G401 (cell line): ENCODE results near the gene ZNF532. TPM values are rescaled to one million over a fixed set of nuclear protein-coding genes. Genes with fewer than 3 reads are reported as not detected.
"Not testable (repeated sequence)": the region's sequence is repeated elsewhere in the genome, so short reads cannot be mapped to it uniquely, and the experiment has no call there.

Experiments
- DNase-seq: peaks from one replicate; pipeline ENCODE4 v3.0.0-alpha.2; 2015; ENCODE audit warnings: low spot score
- in situ Hi-C: cut with HindIII; loops from 2 replicates; pipeline ENCODE4 v1.10.0; 2016; ENCODE audit warnings: low sequenced_read_pairs, mixed read lengths
- total RNA-seq: library from RNA; depleted of rRNA; stranded (reverse); fragments of >200 nt; shearing (Covaris generic); gene quantifications from 2 replicates; pipeline ENCODE4 v1.2.3, GENCODE V29; 2014

Gene ZNF532
- total RNA-seq, 1 experiment from 2014 or later = 21.9 TPM

GRCh38 chr18:58895385-58895784, 30.7 kb downstream of the ZNF532 start:
- in situ Hi-C loops = no loop called here

DNA sequence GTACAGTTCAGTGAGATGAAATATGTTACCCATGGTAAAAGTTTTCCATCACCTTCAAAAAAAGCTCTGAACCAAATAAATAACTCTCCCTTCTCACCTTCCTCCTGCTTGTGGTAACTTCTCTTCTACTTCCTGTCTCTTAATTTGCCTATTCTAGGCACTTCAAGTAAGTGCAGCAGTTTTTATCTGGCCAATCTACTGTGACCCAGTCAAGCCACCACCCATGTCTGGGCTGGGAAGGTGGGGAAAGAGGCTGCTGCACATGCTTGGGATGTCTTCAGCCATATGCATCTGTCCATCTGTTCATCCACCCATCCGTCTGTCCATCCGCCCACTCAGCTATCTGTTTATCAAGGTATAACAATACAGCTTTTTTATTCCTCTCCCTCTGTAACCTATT, 31.6 kb downstream of the ZNF532 start:
- DNase-seq = no peak
- in situ Hi-C loops = no loop called here

More at GRCh38 chr18:58895385-58895784, 30.7 kb downstream of the ZNF532 start:
- no peak for DNase-seq

DNA sequence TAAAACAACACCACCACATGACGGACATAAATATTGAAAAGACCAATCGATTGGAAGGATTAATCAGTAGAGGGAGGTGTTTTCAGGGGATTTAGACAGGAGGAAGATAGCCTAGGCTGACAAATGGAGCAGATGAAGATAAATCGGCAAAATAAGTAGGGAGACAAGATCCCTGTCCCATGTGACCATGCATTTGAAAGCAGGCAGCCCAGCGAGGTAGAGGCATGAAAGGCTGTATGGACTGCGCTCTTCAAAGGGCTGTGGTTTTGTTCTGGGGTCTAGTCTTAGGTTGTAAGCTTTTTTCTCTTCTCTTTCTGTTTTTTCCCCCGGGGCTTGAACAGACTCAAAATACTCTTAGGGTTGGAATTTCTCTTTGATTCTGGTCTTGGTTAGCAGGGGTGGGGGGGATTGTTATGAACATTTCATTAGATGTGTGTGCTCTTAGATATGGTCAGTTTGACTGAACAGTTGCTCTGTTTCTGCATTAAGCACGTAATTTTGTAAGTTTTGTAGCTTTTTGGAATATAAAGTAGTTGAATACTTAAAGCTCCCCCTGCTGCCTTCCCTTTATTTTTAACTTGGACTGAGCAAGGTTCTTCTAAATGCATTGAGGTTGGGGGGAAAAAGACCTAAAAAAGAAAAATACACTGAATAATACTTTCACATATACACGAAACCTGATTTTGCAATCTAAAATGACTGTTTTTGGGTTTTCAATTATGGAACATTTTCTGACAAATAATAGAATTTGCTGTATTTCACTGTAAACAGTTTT, 32.2 kb downstream of the ZNF532 start:
- in situ Hi-C loops = no loop called here
- DNase-seq = no peak

DNA sequence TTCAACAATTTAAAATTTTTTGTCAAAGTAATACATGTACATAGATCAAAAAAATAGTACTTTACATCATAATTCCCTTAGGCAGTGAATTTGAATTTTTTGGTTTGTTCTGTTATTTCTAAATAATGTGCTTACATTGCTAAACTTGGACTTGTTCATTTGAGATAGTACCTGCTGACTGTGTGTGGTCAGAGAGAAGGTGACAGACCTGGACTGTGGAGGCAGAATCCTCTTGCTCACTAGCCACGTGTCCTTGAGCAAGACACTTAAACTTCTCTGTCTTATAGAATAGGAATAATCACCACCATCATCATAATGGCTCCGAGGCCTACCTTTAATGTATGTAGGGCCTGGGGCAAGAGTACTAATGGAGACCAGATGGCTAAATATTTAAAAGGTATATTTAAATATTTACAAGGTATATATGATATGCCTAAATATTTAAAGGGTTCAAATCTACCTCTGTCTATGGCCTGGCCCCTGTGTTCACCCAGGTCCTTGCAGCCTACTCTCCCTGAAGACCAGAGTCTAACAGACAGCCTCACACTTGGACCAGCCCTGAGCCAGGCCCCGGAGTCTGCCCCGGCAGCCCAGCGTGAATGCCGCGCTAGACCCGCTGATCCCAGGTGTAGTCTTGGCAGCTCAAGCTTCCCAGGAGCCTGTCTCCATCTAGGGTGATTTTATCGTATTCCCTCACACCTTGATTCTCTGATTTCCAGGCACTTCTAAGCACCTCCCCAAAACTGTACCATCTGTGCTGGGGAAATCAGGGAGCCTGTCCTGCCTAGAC, 33.5 kb downstream of the ZNF532 start:
- in situ Hi-C loops = no loop called here
- peak; percentile 66 for DNase-seq

- in situ Hi-C loops = no loop called here
- no peak for DNase-seq
Measured at GRCh38 chr18:58900015-58900649, 35.5 kb downstream of the ZNF532 start.

DNA sequence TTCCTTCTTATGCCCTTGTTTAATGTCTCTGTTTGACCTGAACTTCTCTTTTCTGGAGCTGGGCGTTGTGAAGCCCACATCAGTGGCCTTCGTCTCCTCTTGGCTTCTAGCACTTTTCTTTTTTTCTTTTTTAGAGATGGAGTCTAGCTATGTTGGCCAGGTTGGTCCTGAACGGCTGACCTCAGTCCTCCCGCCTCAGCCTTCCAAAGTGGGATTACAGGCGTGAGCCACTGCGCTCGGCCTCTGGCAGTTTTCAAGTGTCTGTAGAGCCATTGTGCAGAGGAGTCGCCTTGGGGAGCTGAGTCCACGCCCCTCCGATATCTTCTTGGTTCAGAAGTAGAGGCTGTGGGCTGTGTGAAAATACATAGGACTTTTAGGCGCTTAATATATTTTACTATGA, 36.5 kb downstream of the ZNF532 start:
- in situ Hi-C loops = no loop called here
- no peak for DNase-seq

GRCh38 chr18:58901783-58902182, 37.1 kb downstream of the ZNF532 start:
- in situ Hi-C loops = no loop called here
- DNase-seq = no peak

DNA sequence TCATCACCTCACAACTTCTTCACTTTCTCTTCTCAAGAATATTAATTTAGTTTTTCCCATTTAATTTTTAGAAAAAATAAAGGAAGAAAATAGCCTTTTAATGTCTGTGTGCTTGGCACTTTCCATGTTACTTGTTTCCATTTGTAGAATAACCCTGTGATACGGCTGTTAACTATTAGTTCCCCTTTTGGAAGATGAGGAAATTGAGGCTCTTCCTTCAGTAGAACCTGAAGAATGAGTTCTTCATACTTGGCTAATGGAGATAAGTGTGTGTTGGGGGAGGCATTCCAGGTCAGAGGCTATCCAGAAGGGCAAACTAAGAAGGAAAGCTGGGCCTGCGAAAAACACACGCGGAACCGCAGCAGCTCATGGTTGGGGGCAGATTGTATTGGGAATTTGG, 38.3 kb downstream of the ZNF532 start:
- in situ Hi-C loops = no loop called here
- DNase-seq = peak; percentile 34

DNA sequence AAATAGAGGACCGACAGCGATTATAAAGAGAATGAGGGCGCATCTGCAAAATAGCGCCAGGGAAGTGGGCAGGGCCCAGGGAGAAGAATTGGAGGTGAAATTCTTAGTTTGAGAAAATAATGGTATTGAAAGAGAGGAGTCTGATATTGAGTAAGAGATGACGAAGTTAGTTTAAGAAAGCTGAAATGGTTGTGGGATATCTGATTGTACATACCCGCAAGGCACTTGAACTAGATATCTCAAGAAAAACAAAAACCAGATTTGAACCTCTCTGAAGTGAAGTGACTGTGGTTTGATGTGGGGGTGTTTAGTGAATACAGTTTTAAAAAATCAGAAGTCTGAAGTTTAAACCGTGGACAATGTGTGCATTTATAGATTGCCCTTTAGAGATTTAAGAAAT, 38.9 kb downstream of the ZNF532 start:
- no peak for DNase-seq
- in situ Hi-C loops = no loop called here

DNA sequence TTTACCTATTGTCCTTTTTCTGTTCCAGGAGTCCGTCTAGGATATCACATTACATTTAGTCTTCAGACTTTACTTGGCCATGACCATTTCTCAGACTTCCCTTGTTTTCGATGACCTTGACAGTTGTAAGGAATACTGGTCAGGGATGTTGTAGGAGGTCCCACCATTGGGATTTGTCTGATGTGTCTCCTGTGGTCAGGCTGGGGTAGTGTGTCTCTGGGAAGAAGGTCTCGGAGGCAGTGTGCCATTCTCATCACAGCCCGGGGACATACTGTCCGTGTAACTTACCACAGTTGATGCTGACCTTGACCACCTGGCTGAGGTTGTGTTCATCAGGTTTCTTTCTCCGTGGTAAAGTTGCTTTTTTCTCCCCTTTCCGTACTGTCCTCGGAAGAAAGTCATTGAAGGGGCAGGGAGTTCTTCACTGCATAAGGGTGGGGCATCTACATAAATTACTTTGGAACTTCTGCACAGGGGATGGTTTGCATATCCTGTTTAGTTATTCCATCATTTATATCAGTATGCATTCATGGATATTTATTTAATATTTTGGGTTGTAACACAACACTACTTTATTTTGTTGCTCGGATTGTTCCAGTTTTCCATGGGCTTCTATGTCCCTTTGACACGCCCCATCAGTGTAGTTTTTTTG, 41.2 kb downstream of the ZNF532 start:
- DNase-seq = no peak

DNA sequence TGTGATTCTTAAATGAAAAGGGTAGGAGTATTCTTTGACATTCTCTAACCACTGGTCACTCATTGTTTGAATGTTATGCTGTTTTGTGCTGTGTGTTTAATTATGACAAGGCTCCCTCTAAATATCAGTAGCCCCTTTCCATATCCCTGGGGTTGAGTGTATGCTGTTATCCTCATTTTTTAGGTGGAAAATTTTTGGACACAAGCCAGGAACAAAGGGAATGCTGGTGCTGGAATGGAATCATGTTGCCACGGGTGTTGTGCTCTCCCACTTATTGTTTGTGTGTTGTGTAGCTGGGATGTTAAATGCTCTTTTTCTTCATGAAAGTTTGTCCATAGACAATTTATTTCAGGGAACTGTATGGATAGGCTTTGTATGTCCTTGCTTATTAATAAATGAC, 43.3 kb downstream of the ZNF532 start:
- in situ Hi-C loops = no loop called here
- DNase-seq = peak; percentile 61

More for the DNA sequence above, 41.2 kb downstream of the ZNF532 start:
- in situ Hi-C loops = no loop called here

DNA sequence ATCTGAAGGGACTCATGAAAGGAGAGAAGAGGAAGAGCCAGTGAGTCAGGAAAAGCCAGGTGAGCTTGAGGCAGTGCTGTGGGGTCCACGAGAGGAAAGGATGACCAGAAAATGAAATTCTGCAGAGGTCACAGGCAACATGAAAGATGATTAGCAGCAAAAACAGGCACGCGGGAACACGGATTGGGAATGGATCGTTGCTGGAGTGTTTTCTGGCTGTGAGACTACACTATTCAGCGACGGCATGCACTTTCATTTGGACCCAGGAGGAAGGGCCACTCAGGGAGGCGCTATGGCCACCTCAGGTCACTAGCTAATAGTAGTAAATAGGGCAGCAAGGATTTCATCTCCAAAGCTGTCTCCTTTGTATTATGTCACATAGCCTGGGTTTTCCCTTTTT, 44.8 kb downstream of the ZNF532 start:
- in situ Hi-C loops = no loop called here
- peak; percentile 40 for DNase-seq

GRCh38 chr18:58911241-58911640, 46.6 kb downstream of the ZNF532 start:
- DNase-seq = no peak
- in situ Hi-C loops = no loop called here

- in situ Hi-C loops = no loop called here
- DNase-seq = no peak
Measured at GRCh38 chr18:58911766-58912165, 47.1 kb downstream of the ZNF532 start.

GRCh38 chr18:58915006-58915799, 50.5 kb downstream of the ZNF532 start:
- no peak for DNase-seq
- in situ Hi-C loops = no loop called here

DNA sequence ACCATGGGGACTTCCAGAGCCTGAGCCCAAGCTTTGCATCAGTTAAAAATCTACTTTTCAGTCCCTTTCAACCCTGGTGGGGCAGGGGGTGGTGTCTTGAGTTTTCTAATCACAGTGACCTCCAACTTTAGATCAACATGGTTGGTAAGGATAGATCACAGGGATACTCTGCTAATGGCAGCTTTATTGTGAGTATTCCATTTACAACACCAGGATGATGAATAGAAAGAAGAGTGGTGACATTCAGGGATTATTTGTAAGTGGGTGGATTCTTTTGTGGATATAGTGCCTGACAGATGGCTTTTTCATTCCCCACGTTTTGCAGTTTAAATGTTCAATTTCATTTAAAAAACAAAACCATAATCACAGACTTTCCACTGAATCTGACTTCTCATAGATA, 51.3 kb downstream of the ZNF532 start:
- in situ Hi-C loops = no loop called here
- DNase-seq = no peak

GRCh38 chr18:58919934-58920333, 55.3 kb downstream of the ZNF532 start:
- in situ Hi-C loops = not testable (repeated sequence)
- peak; percentile 39 for DNase-seq

GRCh38 chr18:58922995-58923394, 58.3 kb downstream of the ZNF532 start:
- in situ Hi-C loops = no loop called here
- peak; percentile 73 for DNase-seq

- DNase-seq = no peak
- in situ Hi-C loops = no loop called here
Measured at GRCh38 chr18:58924473-58924872, 59.8 kb downstream of the ZNF532 start.
